Brain microvascular endothelial cell (primary cell): ENCODE results near the gene ZMYND11.

Experiments
- DNase-seq: peaks from one replicate; pipeline ENCODE4 v3.0.0-alpha.2; 2020
- H3K27ac ChIP-seq: fragments of 250-450 bp; sonication (Bioruptor Pico); 2 replicates; pipeline ENCODE4 v1.5.1; 2020; ENCODE audit warnings: mild to moderate bottlenecking, moderate library complexity
- H3K27me3 ChIP-seq: fragments of 250-450 bp; sonication (Bioruptor Pico); replicated peaks from 2 replicates; pipeline ENCODE4 v1.5.1; 2020; ENCODE audit warnings: mild to moderate bottlenecking
- H3K36me3 ChIP-seq: fragments of 250-450 bp; sonication (Bioruptor Pico); replicated peaks from 2 replicates; pipeline ENCODE4 v1.5.1; 2020; ENCODE audit warnings: mild to moderate bottlenecking
- H3K4me3 ChIP-seq: 2 replicates; pipeline ENCODE4 v1.5.1; 2011; ENCODE audit warnings: low read depth, mild to moderate bottlenecking, control low read depth, low read length, moderate library complexity
- CTCF ChIP-seq: IDR thresholded peaks from 2 replicates; pipeline ENCODE4 v1.5.1; 2011; ENCODE audit warnings: low read depth, mild to moderate bottlenecking, moderate library complexity, low read length, control low read depth, inconsistent platforms; ENCODE audit errors: missing control alignments
- in situ Hi-C: cut with HindIII; loops from 2 replicates; pipeline ENCODE4 v1.10.0; 2017; ENCODE audit warnings: low sequenced_read_pairs, low pct_ligation_motif_present

The ZMYND11 gene

GRCh38 chr10:287026-287709 is 151.9 kb downstream of the ZMYND11 start:
- no peaks in the 10 kb centered on the region for H3K36me3 ChIP-seq
- no peak for TF ChIP-seq CTCF
- no peak for DNase-seq

GRCh38 chr10:287814-288213 is 152.6 kb downstream of the ZMYND11 start:
- in situ Hi-C loops: no loop called here
- TF ChIP-seq CTCF: peak; percentile 61
- no peak for DNase-seq
- Histone ChIP-seq H3K27ac (no peak overlapping the region), H3K4me3 (no peak overlapping the region), H3K36me3 (no peaks in the 10 kb centered on the region), H3K27me3 (no peaks in the 10 kb centered on the region)

More at GRCh38 chr10:287026-287709, 151.9 kb downstream of the ZMYND11 start:
- in situ Hi-C loops: no loop called here
- Histone ChIP-seq H3K27ac (no peak overlapping the region), H3K27me3 (no peaks in the 10 kb centered on the region), H3K4me3 (no peak overlapping the region)

GRCh38 chr10:288316-289200 is 153.3 kb downstream of the ZMYND11 start:
- in situ Hi-C loops: no loop called here
- H3K27ac ChIP-seq: no peak overlapping the region
- no peak for DNase-seq
- no peak for TF ChIP-seq CTCF
- H3K27me3 ChIP-seq: no peaks in the 10 kb centered on the region
- H3K36me3 ChIP-seq: no peaks in the 10 kb centered on the region
- no peak overlapping the region for H3K4me3 ChIP-seq

DNA sequence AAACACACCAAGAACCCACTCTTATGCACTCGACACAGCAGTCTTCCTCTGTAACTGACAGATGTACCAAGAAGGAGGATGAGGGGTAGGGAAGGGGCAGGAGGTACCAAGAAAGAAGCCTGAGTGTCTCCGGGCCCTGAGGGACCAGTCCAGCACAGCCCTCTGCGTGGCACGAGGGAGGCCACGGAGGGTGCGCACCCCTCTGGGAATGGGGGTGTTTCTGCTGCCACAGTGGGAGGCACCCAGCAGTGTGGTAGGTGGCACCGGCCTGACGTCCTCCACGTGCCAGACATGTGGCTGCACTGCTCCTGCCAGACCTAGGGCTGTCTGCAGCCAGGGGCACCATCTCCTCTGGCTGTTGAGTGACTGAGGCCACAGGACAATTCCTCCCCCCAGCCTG is 154.3 kb downstream of the ZMYND11 start:
- TF ChIP-seq CTCF: no peak
- in situ Hi-C loops: no loop called here
- no peak overlapping the region for H3K27ac ChIP-seq
- no peak overlapping the region for H3K4me3 ChIP-seq
- no peak for DNase-seq
- H3K27me3 ChIP-seq: no peaks in the 10 kb centered on the region
- no peaks in the 10 kb centered on the region for H3K36me3 ChIP-seq

GRCh38 chr10:290026-290725 is 154.9 kb downstream of the ZMYND11 start:
- TF ChIP-seq CTCF: no peak
- Histone ChIP-seq H3K27ac (no peak overlapping the region), H3K36me3 (no peaks in the 10 kb centered on the region), H3K27me3 (no peaks in the 10 kb centered on the region), H3K4me3 (no peak overlapping the region)
- in situ Hi-C loops: no loop called here
- no peak for DNase-seq
